LNCAP (cell line): Measurements from ENCODE around the gene KCTD5.

ENCODE experiments used
- TF ChIP-seq, protein P1 (sequence below): fragments of 450-650 bp; IDR thresholded peaks from 2 replicates; pipeline ENCODE4 v1.5.1; 2017; ENCODE audit warnings: mild to moderate bottlenecking

Gene KCTD5

DNA sequence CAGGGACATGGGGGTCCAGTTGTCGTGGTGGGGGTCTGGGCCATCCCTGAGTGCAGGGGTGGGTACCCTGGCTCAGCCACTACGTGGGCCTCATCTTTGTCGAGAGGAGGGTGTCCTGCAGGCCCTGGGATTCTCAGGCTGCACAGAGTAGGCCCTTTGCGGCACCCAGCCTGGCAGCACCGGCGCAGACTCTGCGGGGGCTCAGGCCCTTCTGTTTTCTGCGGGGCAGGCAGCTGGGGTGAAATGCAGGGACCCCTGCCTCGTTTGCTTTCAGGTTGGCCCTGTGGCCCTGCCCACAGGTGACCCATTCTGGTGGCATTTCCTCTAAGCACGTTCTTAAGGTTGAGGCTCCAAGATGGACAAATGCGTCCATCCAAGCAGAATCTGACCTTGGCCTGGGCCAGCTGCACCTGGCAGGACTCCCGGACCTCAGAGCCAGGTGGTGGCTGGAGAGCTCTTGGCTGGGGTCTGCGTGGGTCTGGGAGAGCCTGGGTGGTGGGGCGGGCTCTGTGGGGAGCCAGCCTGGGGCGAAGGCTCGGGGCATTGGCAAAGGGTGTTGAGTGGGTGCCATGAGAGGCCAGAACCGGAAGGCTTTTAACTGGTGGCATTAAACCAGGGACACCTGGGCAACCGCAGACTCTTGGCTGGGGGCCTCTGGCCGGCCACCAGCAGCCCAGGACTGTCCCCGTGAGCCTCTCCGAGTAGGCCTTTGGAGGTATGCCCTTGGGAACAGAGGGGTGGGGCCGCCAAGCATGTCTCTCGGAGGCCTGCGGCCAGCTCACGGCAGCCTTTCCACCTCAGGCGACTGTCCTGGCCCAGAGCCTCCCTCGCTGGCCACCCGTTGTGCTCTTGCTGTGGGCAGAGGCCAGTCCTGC is 20.8 kb downstream of the KCTD5 start:
- TF ChIP-seq, protein P1, sequence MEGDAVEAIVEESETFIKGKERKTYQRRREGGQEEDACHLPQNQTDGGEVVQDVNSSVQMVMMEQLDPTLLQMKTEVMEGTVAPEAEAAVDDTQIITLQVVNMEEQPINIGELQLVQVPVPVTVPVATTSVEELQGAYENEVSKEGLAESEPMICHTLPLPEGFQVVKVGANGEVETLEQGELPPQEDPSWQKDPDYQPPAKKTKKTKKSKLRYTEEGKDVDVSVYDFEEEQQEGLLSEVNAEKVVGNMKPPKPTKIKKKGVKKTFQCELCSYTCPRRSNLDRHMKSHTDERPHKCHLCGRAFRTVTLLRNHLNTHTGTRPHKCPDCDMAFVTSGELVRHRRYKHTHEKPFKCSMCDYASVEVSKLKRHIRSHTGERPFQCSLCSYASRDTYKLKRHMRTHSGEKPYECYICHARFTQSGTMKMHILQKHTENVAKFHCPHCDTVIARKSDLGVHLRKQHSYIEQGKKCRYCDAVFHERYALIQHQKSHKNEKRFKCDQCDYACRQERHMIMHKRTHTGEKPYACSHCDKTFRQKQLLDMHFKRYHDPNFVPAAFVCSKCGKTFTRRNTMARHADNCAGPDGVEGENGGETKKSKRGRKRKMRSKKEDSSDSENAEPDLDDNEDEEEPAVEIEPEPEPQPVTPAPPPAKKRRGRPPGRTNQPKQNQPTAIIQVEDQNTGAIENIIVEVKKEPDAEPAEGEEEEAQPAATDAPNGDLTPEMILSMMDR: no peak

DNA sequence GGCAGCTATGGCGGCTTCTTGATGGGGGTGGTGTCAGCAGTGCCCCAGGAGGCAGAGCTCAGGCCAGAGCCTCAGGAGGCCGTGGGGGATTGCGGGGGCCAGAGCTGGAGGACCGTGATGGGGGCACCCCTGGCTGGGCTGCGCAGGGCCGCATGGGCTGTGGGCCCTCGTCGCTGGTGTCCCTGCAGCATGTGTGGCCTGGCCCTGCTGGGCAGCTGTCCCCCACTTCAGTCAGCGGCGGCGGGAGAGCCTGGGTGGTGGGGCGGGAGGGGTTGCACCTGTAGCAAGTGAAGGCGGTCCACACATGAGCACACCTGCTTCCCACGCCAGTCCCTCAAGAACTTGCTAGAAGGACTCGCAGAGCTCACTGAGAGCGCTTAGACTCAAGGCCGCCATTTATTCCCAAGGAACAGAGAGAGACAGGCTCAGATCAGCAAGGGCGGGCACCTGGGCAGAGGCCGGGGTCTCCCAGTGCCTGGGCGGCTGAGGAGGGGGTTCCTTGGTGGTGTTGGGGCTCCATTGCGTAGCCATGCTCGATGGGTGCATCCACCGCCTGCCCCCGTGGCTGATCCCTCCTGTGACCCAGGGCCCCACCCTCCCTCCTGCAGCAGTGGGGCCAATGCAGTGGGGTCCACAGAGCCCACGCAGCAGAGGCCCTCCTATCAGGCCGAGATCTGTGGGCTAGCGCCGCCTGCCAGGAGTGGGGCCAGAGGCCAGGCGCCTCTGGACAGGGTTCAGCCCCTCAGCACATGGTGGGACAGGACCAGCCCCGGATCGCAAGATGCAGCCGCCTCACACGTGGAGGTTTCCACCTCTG is 22.1 kb downstream of the KCTD5 start:
- TF ChIP-seq, protein P1: no peak

DNA sequence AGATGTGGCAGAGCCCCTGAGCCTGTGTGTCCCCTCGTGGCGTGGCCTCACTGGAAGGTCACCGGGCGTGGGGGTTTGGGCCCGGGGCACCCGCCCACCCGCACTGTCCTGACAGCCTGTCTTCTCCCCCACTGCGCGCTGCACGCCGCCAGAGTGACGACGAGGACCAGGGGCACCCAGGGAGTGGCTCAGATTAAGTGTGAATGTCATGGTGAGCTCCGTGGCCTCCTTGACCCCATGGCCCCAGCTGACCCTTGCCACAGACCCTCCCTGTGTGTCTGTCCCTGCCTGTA is 22.6 kb downstream of the KCTD5 start:
- TF ChIP-seq, protein P1: no peak

DNA sequence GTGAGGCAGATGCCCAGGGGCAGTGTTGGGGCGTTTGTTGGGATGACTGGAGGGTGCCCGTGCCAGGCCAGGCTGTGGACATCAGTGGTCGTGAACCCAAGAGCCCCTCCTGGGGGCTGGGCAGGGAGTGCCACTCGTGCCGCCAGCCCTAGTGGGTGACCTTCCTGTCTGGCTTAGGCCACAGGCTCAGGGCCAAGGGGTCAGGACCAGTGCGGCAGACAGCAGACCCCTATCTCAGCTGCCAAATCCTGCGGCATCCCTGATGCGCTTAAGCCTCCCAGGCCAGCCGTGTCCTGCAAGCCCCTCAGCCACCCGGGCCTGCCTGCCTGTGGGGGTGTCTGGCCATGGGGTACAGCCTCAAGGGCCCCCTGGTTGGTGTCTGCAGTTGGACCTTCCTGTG is 23.0 kb downstream of the KCTD5 start:
- TF ChIP-seq, protein P1: no peak

DNA sequence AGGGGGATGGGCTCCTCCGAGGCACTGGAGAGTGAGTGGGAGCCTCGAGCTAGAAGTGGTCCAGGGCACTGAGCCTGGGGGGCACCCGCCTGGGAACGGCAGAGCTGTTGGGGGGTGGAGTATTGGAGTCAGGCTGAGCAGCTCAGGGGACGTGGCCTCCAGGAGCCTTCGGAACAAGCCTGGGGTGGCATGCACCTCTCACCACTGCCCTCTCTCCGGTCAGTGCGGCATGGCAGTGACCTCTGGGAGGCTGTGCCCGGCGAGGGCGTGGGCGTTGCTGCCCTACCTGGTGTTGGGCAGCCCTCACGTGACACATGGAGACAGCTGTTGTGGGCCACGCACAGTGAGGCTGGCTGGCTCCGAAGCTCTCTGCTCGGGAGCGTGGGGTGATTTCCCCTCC is 23.8 kb downstream of the KCTD5 start:
- TF ChIP-seq, protein P1: no peak

DNA sequence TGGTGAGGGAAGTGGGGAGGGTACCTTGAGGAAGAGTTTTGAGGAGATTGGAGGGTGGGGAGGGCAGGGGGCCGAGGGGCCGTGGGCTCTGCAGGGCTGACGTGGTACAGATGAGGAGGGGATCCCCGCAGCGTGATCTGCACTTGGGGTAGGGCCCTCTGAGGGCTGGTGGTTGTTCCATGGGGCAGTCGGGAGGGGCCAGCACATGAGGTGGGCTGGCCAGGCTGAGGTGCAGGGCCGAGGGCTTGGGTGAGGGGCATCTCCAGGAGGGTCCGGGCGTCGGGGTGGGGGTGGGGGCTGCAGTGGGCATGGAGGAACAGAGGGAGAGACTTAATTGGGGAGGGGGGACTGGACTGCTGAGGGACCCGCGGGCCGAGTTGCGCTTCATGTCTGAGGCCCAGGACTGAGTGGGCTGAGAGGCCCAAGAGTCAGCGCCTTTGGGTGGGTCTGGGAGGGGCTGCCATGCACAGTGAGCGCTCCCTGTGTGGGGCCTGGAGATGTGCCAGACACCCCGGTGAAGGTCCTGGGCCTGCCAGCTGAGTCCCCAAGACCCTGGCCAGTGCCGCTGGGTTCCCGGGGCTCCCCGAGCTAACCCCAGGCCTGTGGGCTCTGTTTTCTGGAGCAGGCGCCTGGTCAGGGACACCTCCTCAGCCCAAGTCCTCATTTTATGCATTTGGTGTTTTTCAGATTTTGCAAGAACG is 24.4 kb downstream of the KCTD5 start:
- TF ChIP-seq, protein P1: no peak
